Ascending aorta (tissue), 2 donors: ENCODE measurements around the gene GHDC. TPM values are rescaled to one million over a fixed set of nuclear protein-coding genes. Genes with fewer than 3 reads are reported as not detected.
A peak's percentile ranks its signal among the peaks of the same experiment; 100 is the strongest.
"Not testable (repeated sequence)": the region's sequence is repeated elsewhere in the genome, so short reads cannot be mapped to it uniquely, and the experiment has no call there.

Experiments used
- DNase-seq, 2 donors: peaks; one replicate each; pipeline ENCODE4 v3.0.0-alpha.2; 2019; ENCODE audit warnings: low spot score in 2 of 2
- H3K27ac ChIP-seq, 2 donors: fragments of 200-600 bp; sonication (generic); one replicate each; pipeline ENCODE4 v1.5.1; 2016 to 2017; ENCODE audit warnings: mild to moderate bottlenecking in 1 of 2
- H3K27me3 ChIP-seq: fragments of 200-600 bp; sonication (generic); one replicate; pipeline ENCODE4 v1.5.1; 2017
- H3K36me3 ChIP-seq, 2 donors: fragments of 200-600 bp; sonication (generic); one replicate each; pipeline ENCODE4 v1.5.1; 2016
- H3K4me1 ChIP-seq, 2 donors: fragments of 200-600 bp; sonication (generic); one replicate each; pipeline ENCODE4 v1.5.1; 2016 to 2017; ENCODE audit warnings: mild to moderate bottlenecking in 1 of 2
- H3K4me3 ChIP-seq, 2 donors: fragments of 200-600 bp; sonication (generic); one replicate each; pipeline ENCODE4 v1.5.1; 2016 to 2017; ENCODE audit warnings: mild to moderate bottlenecking in 1 of 2
- H3K9me3 ChIP-seq, 2 donors: fragments of 200-600 bp; sonication (generic); one replicate each; pipeline ENCODE4 v1.5.1; 2016
- intact Hi-C: fragments of 100-400 bp; cut with DNase I; formaldehyde crosslinking; loops from one replicate; pipeline ENCODE4 v1.15.1; 2023
- total RNA-seq: library from RNA; depleted of rRNA; stranded (reverse); fragments of >200 nt; gene quantifications from one replicate; pipeline ENCODE4 v1.1.0, GENCODE V29; 2016
- TF ChIP-seq, protein P1 (sequence below), 3 experiments: fragments of 200-600 bp in 2 of 3; fragments of 450-650 bp in 1 of 3; sonication (generic) in 2 of 3; IDR thresholded peaks; one replicate each; pipeline ENCODE4 v1.5.1; 2016 to 2019; ENCODE audit warnings: antibody characterized with exemption in 3 of 3, mild to moderate bottlenecking in 1 of 3, moderate library complexity in 1 of 3

The GHDC gene
- total RNA-seq, 1 donor from 2014 or later: 94.3 TPM

DNA sequence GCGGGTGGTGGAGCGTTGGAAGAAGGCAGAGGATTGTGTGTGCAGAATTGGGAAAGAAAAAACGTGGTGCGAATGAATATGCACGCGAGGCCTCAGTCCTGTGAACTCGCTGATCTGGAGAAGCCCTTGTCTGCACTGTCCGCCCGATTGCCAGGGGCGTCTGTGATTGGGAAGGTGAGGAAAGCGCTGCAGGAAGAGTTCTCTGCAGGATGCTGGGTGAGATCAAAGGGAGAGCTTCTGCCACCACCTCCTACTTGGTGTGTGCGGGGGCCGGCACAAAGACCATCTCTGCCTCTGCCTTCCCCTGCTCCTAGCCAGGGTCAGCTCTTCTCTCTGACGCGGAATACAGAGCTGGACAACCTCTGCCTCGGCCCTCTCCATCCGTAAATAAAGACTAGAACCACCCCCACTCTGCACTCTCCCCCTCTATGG is 38.7 kb downstream of the GHDC start:
- H3K4me3 ChIP-seq: peak overlapping the region; percentile 92 to 96
- H3K27ac ChIP-seq: no peak overlapping the region
- peaks cover 4 to 7% of the 10 kb centered on the region in 2 donors for H3K36me3 ChIP-seq
- TF ChIP-seq, protein P1, sequence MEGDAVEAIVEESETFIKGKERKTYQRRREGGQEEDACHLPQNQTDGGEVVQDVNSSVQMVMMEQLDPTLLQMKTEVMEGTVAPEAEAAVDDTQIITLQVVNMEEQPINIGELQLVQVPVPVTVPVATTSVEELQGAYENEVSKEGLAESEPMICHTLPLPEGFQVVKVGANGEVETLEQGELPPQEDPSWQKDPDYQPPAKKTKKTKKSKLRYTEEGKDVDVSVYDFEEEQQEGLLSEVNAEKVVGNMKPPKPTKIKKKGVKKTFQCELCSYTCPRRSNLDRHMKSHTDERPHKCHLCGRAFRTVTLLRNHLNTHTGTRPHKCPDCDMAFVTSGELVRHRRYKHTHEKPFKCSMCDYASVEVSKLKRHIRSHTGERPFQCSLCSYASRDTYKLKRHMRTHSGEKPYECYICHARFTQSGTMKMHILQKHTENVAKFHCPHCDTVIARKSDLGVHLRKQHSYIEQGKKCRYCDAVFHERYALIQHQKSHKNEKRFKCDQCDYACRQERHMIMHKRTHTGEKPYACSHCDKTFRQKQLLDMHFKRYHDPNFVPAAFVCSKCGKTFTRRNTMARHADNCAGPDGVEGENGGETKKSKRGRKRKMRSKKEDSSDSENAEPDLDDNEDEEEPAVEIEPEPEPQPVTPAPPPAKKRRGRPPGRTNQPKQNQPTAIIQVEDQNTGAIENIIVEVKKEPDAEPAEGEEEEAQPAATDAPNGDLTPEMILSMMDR (IDR thresholded peaks at IDR 0.05): no peak
- H3K9me3 ChIP-seq: no peaks in the 10 kb centered on the region
- peaks cover 8 to 22% of the 10 kb centered on the region in 2 donors for H3K4me1 ChIP-seq
- intact Hi-C loops: loop anchor here (1.0 to 5.0 kb wide), 2 partner anchors 33 to 189 kb away; partner anchors contain the start of genes CNP, HSPB9 and KAT2A
- no peaks in the 10 kb centered on the region for H3K27me3 ChIP-seq
- no peak for DNase-seq

DNA sequence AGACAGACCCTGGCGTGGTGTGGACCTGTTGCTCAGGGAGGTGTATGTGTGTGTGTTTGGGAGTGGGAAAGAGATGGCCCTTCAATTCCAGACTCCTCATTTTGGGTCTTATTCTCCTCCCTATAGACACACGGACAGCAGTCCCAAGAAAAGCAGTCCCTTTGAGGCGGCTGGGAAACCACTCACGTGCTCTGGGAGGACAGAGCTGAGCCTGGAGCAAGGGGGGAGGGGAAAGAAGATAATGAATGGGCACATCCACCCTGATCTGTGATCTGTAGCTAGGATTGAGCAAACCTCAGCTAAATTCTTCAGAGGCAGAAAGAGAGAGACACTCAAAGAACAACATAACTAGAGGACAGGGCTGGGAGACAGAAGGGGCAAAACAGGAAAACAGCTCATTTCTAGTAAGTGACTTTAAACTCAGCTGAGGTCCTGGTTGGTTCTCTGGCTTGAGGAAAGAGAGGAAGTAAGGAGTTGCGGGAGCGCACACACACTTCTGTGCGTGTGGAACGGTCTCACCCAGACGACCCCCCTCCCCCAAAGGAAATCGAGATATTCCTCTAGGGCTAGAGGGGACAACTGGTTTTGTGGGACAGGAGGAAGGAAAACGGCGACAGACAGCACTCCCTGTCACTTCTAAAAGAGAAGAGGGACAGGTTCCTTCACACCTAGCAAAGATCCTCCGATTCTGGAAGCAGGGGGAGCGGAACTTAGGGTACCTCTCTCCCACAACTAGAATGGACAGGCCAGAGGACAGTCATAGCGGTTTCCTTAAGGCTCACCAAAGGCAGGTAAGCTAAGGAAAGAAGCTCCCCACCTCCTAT is 40.2 kb downstream of the GHDC start:
- Histone ChIP-seq H3K9me3 (no peaks in the 10 kb centered on the region), H3K4me1 (peaks cover 8 to 25% of the 10 kb centered on the region in 2 donors), H3K36me3 (peaks cover 7 to 11% of the 10 kb centered on the region in 2 donors), H3K27ac (peak overlapping the region; percentile 76 to 87), H3K4me3 (peak overlapping the region; percentile 92 to 96), H3K27me3 (no peaks in the 10 kb centered on the region)
- TF ChIP-seq, protein P1 (IDR thresholded peaks at IDR 0.05): no peak
- DNase-seq: no peak
- intact Hi-C loops: no loop called here

DNA sequence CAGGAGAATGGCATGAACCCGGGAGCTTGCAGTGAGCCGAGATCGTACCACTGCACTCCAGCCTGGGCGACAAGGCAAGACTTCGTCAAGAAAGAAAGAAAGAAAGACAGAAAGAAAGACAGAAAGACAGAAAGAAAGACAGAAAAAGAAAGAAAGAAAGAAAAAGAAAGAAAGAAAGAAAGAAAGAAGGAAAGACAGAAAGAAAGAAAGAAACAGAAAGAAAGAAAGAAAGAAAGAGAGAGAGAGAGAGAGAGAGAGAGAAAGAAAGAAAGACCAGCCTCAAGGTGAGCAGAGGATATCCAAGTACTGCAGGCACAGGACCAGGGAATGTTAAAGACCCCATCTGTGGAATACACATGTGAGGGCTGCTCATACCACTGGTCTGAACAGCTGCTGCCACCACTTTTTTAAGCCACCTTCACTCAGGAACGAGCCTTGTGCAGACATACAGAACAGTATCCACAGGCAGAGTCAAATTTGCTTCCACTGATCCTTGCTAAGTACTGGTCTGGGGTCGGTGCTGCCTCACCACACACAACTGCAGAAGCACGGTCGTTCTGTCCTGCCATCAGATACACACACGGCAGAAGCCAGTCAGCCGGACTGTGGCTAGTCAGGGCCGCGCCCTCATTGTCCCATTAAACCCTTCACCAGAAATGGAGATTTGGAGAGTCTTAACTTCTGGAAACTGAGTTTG is 47.2 kb downstream of the GHDC start:
- Histone ChIP-seq H3K9me3 (no peaks in the 10 kb centered on the region), H3K4me1 (peaks cover 0 to 15% of the 10 kb centered on the region in 2 donors), H3K4me3 (no peak overlapping the region), H3K36me3 (peaks cover 29 to 35% of the 10 kb centered on the region in 2 donors), H3K27me3 (no peaks in the 10 kb centered on the region), H3K27ac (no peak overlapping the region)
- DNase-seq: no peak
- TF ChIP-seq, protein P1 (IDR thresholded peaks at IDR 0.05): no peak
- intact Hi-C loops: no loop called here

DNA sequence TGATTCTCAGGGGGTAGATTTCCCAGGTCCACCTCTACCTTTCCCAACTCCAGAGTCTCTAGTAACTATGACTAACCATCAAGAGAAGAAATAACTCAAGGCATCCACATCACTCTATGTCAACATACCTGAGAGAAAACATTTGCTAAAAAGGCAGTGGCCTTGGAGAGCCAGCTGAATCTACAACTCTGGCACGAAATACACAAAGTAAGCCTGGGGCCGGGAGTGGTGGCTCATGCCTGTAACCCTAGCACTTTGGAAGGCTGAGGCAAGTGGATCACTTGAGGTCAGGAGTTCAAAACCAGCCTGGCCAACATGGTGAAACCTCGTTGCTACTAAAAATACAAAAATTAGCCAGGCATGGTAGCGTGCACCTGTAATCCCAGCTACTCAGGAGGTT is 51.2 kb downstream of the GHDC start:
- H3K27me3 ChIP-seq, H3K9me3 ChIP-seq, intact Hi-C loops, H3K4me3 ChIP-seq, DNase-seq: not testable (repeated sequence)
- peak overlapping the region in 1 of 2 donors; percentile 27 for H3K27ac ChIP-seq
- H3K4me1 ChIP-seq: peaks cover 0 to 24% of the 10 kb centered on the region in 2 donors
- peaks cover 21 to 32% of the 10 kb centered on the region in 2 donors for H3K36me3 ChIP-seq

DNA sequence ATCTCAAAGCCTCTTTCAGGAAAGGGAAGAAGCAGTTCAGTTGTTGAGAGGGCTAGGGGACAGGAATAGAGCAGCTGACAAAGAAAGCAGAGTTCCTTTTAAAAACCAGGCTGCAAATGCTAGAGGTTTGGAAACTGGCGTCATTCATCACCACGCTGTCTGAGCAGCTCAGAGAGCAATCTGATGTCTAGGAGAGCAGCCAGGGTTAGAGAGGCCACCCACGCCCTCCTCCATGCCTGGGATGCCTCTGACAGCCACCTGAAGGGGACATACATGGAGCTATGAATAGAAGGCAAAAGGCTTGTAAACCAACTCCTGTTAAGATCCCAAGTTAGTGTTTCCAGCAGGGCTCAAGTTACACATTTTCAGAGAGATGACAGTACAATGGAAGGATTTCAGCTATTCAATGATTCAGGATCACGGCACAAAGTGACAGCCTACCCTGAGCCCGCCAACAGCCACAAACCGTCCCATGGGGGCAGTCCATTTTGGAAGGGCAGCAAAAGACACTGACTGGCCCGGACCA is 51.9 kb downstream of the GHDC start:
- H3K4me3 ChIP-seq: no peak overlapping the region
- intact Hi-C loops: no loop called here
- no peak for DNase-seq
- no peaks in the 10 kb centered on the region for H3K9me3 ChIP-seq
- peaks cover 16 to 29% of the 10 kb centered on the region in 2 donors for H3K36me3 ChIP-seq
- peak overlapping the region; percentile 45 to 56 for H3K27ac ChIP-seq
- TF ChIP-seq, protein P1 (IDR thresholded peaks at IDR 0.05): no peak
- H3K27me3 ChIP-seq: no peaks in the 10 kb centered on the region
- peaks cover 0 to 24% of the 10 kb centered on the region in 2 donors for H3K4me1 ChIP-seq
